Measurements from ENCODE around the gene TOE1. TPM values are rescaled to one million over a fixed set of nuclear protein-coding genes. Genes with fewer than 3 reads are reported as not detected.
A peak's percentile ranks its signal among the peaks of the same experiment; 100 is the strongest.
"Not testable (repeated sequence)": the region's sequence is repeated elsewhere in the genome, so short reads cannot be mapped to it uniquely, and the experiment has no call there.

The TOE1 gene
- 3.8 TPM for total RNA-seq
- long read RNA-seq, partial matches to known transcripts, result 0 of 4 reads
- long read RNA-seq, other reads (novel, unspliced or antisense), result 2 of 4 reads

DNA sequence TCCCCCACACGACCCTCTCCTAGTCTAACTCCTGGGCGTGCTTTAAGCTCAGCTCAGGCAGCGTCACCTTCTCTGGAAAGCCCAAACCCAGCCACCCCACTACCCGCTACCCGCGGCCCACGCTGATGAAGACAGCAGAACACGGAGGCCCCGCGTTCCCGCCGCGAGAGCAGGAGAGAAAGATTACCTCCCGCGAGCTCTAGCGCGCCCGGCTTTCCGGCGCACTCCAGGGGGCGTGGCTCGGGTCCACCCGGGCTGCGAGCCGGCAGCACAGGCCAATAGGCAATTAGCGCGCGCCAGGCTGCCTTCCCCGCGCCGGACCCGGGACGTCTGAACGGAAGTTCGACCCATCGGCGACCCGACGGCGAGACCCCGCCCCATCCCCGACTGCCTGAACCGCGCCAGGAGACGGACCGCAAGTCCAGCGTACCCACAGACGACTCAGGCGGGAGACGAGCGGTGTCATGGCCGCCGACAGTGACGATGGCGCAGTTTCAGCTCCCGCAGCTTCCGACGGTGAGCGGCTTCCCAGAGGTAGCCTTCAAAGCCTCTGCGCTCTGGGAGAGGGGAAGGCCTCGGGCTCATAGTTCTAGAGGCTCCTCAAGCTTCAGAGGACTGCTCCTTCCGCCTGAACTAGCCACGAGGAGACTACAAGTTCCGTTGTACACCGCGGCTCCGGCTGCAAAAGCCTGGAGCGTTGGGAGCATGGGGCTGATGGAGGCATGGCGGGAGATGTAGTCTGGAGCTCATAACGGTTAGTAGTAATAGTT is at the start of gene TOE1, which contains the start of gene MUTYH:
Gene TOE1, plus strand, starts transcription at position 382 of the 770 bp plus-strand sequence. Its CDS starts 83 bp downstream, at position 465.
Gene MUTYH, minus strand, starts transcription at position 652 of the 770 bp plus-strand sequence. CDS start 5,935 bp downstream, outside the sequence.
- DNase-seq (ENCODE audit: missing footprints) (peak; percentile 98), ATAC-seq (peak; percentile 96)
- intact Hi-C loops (cut with DNase I), result loop anchor here (2.0 to 10.0 kb wide), 3 partner anchors 35 to 225 kb away; partner anchors contain the start of gene TESK2

DNA sequence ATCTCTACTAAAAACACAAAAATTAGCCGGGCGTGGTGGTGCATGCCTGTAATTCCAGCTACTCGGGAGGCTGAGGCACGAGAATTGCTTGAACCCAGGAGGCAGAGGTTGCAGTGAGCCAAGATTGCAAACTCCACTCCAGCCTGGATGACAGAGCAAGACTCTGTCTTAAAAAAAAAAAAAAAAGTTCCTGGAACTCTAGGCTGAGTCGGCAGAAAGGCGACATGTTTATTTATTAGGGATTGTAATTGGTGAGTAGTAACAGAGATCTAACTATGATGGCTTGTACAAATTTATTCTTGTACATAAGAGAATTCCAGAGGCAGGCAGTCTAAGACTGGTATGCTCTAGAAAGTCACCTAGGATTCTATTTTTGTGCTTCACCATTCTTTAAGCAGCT is 49.0 kb upstream of the TOE1 start:
- DNase-seq (ENCODE audit: missing footprints); ATAC-seq; intact Hi-C loops (cut with DNase I): not testable (repeated sequence)

DNA sequence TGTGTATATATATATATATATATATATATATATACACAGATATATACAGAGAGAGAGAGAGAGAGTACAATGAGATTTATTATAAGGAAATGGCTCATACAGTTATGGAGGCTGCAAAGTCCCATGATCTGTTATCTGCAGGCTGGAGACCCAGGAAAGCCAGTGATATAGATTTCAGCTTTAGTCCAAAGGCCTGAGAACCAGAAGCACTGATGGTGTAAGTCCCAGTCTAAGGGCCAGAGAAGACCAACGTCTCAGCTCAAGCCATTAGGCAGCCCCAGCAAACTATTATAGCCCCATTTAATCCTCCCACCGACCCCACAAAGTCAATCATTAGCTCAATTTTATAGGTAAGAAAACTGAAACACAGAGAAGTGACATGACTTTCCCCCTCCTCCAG is 48.3 kb upstream of the TOE1 start:
- DNase-seq (ENCODE audit: missing footprints) (no peak), ATAC-seq (no peak)
- intact Hi-C loops (cut with DNase I), result no loop called here

DNA sequence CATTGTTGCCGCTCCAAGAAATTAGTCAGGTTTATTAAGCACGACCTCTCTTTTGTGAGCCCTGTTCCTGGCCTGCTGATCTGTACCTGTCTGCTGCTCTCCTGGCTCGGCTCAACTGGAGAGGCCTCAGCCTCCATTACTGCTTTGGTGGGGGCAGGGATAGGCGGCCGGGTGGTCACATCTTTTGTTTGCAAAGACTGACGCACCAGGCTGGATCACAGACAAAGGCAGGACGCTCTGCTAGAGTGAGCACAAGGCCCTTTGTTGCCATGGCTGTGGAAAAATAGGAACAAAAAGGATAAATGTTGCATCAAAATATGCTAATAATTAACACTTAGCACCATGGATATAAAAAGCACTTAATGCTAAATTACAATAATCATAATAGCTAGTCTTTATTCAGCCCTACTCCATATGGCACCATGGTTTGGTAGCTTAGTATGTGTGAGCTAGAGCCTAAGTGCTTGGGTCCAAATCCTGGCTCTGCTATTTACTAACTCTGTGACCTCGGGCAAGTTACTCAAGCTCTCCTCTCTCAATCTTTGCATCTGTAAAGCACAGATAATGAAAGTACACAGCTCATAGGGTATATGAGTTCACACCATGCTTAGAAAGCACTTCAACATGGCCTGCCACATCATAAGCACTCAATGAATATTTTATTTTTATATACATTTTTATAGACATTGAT is 42.2 kb upstream of the TOE1 start:
- intact Hi-C loops (cut with DNase I), result no loop called here
- DNase-seq (ENCODE audit: missing footprints), result no peak
- ATAC-seq, result no peak

DNA sequence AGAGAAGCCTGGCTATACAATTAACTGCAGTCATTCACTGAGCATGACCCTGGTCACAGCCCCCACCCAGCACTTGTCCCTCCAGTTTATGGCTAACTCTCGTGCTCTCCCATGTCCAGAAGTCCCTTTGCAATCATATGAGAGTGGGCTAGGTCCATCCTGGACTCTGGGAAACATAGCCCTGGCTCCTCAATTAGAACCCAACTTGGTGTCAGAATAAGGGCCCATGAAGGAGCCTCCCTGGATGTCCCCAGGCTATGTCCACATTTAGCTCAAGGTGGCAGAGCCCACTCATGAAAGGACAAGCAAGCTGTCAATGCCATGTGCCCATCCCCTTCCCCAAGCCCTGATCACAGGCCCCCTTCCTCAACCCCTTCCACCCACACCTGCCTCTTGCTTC is 40.7 kb upstream of the TOE1 start:
- ATAC-seq, result no peak
- no peak for DNase-seq (ENCODE audit: missing footprints)
- intact Hi-C loops (cut with DNase I), result no loop called here

DNA sequence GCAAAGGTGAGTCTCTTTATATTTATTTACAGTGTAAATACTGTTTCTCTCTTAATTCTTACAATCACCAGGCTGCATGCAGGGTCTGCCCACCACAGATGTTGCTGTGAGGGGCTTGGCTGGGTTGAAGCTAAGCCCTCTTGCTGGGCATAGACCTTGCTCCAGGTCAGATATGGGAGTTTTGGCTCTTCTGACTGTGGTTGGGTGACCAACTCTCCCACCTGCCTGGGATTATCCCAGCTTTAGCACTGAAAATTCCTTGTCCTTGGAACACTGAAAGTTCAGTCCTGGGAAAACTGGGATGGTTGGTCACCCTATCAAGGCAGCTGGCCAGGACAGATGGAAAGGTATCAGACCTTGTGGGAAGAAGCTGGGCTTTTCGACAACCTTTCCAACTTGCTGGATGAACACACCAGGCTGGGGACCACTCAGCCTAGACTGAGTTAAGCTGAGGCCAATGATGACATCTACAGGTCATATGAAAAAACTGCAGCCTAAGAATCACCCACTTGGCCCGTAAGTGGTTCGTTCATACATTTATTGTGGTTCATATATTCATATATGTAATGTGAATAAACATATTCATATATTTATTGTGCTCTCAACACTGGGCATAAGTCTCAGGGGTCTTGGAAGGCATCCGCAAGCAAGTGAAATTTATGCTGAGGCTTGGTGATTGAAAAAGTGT is 39.8 kb upstream of the TOE1 start:
- ATAC-seq (no peak), DNase-seq (ENCODE audit: missing footprints) (no peak)
- intact Hi-C loops (cut with DNase I), result loop anchor here (5.0 kb wide), 1 partner anchor 192 kb away; the partner anchor contains the start of gene TESK2

DNA sequence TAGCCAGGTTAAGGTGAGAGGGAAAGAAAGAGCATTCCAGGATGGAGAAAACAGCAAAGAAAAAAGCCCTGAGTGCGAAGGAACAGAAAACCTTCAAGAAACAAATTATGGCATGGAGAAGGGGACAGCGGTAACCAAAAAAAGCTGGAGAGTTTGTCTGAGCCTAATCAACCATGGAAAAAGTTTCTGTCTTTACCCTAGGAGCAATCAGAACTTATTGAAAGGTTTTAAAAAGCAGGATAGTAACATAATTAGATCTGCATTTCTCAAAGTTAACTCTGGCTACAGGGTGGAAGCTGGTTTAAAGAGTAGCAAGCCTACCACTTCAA is 39.3 kb upstream of the TOE1 start:
- DNase-seq (ENCODE audit: missing footprints), result no peak
- no peak for ATAC-seq
- intact Hi-C loops (cut with DNase I), result loop anchor here (5.0 kb wide), 1 partner anchor 192 kb away; the partner anchor contains the start of gene TESK2

DNA sequence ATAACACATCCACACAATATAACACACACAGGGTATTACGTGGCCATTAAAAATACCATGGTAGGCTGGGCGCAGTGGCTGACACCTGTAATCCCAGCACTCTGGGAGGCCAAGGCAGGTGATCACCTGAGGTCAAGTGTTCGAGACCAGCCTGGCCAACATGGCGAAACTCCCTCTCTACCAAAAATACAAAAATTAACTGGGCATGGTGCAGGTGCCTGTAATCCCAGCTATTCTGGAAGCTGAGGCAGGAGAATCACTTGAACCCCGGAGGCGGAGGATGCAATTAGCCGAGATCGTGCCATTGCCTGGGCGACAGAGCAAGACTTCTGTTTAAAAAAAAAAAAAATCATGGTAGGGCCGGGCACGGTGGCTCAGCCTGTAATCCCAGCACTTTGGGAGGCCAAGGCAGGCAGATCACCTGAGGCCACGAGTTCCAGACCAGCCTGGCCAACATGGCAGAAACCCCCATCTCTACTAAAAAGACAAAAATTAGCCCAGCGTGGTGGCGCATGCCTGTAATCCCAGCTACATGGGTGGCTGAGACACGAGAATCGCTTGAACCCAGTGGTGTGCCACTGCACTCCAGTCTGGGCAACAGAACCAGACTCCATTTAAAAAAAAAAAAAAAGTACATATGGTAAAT is 37.3 kb upstream of the TOE1 start:
- intact Hi-C loops (cut with DNase I), result loop anchor here (1.0 to 5.0 kb wide), 3 partner anchors 190 to 572 kb away; partner anchors contain the start of genes RNU5D-1, TESK2 and UROD
- ATAC-seq (no peak), DNase-seq (ENCODE audit: missing footprints) (peak; percentile 70)

DNA sequence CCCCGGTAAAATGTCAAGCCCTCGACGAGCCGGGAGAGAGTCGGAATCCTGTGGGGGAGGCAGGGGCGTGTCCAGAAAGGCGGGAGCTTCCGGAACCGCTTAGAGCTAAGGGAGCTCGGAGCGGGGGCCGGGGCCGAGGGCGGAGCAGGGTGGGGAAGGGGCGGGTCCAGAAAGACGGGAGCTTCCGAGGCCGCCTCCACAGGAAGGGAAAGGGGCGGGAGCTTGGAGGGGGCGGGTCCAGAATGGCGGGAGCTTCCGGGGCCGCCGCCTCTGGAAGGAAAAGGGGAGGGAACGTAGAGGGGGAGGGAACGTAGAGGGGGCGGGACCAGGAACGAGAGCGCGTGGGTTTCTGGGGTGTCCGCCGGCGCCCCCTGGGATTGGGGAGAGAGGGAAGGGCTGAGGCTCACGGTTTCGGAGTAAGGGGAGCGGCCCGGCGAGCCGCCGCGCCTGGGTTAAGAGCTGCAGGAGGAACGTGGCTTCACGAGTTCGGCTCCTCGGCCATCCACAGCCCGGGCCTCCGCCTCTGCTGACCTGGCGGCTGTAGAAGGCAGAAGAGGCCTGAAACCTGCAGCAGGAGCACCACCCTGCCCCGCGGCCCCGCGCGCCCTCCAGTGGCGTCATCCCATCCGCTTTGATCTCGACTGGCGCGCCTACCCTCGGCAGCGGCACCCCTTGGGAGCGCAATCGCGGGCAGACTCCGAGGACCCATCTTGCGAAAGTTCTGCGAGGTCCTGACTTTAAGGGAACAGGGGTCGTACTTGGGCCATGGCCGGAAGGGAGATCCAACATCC is 36.3 kb upstream of the TOE1 start:
- DNase-seq (ENCODE audit: missing footprints) (peak; percentile 98), ATAC-seq (peak; percentile 98)
- intact Hi-C loops (cut with DNase I), result loop anchor here (1.0 to 5.0 kb wide), 5 partner anchors 37 to 573 kb away; partner anchors contain the start of genes MUTYH, RNU5D-1, TESK2 and TOE1

DNA sequence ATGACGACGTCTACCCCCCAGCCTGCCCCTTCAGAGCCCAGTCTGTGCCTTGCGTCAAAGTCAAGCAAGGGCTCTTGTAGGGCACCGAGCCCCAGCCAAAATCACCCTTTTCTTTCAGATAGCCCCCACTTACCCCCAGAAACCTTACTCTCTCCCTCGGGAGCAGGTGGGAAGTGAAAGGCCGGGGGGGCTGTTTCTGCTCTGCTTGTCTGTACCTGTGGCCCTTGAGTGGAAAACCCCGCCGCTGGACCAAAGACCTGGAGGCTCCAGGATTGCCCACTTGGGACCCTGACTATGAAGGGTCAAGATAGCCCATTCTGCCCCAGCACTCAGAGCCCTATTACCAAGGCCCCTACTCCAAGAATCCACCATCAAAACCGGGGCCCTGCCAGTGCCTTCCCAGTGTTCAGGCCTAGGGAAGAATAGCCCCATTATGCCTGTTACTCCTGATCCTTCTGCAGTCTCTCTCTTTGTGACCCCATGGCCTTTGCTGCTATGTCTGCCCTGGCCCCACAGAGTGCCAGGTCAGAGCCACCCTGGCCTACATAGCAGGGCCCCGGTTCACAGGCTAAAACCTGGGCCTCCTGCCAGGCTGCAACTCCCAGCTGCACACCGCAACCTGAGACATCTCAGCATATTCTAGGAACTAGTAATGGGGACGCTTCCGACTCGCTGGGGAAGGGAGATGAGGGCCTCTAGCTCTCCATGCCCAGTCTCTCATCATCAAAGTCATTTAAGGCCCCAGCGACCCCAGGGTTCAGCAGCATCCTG is 35.5 kb upstream of the TOE1 start:
- ATAC-seq (no peak), DNase-seq (ENCODE audit: missing footprints) (no peak)
- intact Hi-C loops (cut with DNase I), result loop anchor here (2.0 to 5.0 kb wide), 3 partner anchors 36 to 468 kb away; partner anchors contain the start of genes MUTYH, TESK2 and TOE1

DNA sequence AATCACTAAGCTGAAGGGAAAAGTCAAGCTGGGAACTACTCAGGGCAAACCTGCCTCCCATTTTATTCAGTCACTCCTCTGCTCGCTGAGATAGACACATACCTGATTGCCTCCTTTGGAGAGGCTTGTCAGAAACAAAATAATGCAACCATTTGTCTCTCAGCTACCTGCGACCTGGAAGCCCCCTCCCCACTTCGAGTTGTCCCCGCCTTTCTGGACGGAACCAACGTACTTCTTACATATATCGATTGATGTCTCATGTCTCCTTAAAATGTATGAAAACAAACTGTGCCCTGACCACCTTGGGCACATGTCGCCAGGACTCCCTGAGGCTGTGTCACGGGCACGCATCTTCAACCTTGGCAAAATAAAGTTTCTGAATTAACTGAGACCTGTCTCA is 34.7 kb upstream of the TOE1 start:
- intact Hi-C loops (cut with DNase I), result loop anchor here (2.0 kb wide), 2 partner anchors 36 to 468 kb away; partner anchors contain the start of genes MUTYH and TOE1
- ATAC-seq (no peak), DNase-seq (ENCODE audit: missing footprints) (no peak)

DNA sequence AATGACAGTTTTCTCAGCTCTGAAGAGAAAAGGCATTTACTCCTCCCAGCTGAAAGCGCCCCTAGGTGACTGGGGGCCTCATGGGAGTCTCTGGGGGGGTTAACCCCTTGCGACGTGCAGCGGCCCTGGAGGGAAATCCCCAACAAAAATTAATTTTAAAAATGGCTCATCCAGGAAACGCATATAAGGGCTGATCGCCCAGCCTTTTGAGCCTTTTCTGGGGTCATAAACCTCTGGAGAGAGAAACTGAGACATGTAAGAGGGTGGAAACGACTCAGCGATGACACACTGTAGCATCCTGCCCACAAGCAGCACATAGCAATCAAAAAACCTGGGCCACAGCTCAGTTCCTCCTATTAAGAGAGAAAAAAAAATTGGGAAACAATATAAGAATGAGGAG is 33.7 kb upstream of the TOE1 start:
- intact Hi-C loops (cut with DNase I), result no loop called here

DNA sequence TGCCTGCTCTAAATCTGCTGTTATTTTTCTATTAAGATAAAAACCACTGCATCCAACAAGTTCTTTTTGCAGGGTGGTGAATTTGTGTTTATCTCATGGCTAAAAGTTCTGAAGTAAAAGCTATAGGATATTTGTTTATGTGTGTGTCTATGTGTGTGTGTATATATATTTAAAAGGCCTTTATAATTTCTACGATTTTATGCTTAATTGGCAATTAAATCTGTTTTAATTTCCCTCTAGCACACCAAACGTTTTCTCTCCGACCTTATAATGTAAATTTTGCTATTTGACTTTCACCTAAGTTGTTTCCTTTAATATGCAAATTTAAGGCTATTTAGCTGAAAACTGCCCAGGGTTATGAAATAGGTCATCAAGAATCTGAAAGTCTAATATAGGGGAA is 33.1 kb upstream of the TOE1 start:
- ATAC-seq (no peak), DNase-seq (ENCODE audit: missing footprints) (no peak)
- intact Hi-C loops (cut with DNase I), result no loop called here

More for the DNA sequence above, 33.7 kb upstream of the TOE1 start:
- DNase-seq (ENCODE audit: missing footprints), result no peak
- no peak for ATAC-seq

DNA sequence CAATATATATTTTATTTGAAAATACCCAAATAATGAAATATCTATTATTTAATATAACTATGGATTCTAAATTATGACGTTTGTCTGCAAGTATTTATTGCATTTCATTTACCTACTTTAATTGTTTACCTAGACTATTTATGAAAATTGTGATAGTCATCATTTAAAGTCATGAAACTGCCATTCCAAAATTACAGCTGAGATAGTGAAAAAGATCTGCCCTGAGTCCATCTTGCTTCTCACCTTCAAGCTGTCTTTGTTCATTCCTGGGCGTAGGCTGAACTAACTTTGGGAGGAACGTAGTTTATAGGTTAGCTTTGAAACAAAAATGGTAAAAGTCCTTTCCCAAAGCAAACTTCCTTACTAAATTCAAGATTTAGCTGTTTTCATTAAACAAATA is 25.7 kb upstream of the TOE1 start:
- intact Hi-C loops (cut with DNase I), result no loop called here
- ATAC-seq (no peak), DNase-seq (ENCODE audit: missing footprints) (no peak)

DNA sequence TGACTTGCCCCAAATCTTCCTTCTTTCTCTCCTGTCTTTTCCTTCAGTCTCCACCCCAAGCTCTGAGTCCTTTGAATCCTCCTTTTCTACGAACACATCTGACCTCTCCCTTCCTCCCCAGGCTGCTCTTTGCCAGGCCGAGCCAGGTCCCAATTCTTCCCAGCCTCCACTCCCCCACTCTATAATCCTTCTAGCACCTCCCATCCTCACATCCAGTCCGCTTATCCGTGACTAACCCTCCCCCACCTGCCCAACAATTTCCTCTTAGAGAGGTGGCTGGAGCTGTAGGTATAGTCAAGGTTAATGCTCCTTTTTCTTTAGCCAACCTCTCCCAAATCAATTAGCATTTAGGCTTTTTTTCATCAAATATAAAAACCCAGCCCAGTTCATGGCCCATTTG is 22.8 kb upstream of the TOE1 start:
- ATAC-seq, result no peak
- intact Hi-C loops (cut with DNase I), result no loop called here
- no peak for DNase-seq (ENCODE audit: missing footprints)

DNA sequence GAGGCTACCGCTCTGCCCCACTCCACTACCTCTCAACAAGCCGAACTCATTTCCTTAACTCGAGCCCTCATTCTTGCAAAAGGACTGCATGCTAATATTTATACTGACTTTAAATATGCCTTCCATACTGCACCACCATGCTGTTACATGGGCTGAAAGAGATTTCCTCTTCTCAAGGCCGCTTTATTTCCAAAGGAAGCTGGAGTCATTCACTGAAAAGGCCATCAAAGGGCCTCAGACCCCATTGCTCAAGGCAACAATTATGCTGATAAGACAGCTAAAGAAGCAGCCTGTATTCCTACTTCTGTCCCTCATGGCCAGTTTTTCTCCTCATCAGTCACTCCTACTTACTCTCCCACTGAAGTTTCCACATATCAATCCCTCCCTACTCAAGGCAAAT is 20.2 kb upstream of the TOE1 start:
- no peak for DNase-seq (ENCODE audit: missing footprints)
- intact Hi-C loops (cut with DNase I), result no loop called here

DNA sequence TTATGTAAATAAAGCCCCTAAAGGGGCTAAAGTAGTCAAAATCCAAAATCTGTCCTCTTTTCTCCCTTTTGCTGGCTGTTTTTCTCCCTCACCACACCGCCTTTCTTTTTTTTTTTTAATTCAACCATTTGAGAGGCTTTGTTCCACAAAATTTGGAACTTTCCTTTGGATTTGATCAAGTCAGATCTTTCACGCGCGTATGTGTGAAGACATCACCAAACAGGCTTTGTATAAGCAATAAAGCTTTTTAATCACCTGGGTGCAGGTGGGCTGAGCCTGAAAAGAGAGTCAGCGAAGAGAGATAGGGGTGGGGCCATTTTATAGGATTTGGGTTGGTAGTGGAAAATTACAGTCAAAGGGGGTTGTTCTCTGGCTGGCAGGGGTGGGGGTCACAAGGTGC is 18.5 kb upstream of the TOE1 start:
- no peak for DNase-seq (ENCODE audit: missing footprints)
- intact Hi-C loops (cut with DNase I), result no loop called here
- no peak for ATAC-seq

More for the DNA sequence above, 20.2 kb upstream of the TOE1 start:
- ATAC-seq, result no peak

All from Right ventricle myocardium inferior (tissue), 1 donor.